ENCODE results near the gene DIS3L2.

- TF ChIP-seq POLR2AphosphoS5 (IDR thresholded peaks at IDR 0.05; ENCODE audit: borderline replicate concordance, low read depth, low read length), result no peak
- TF ChIP-seq EZH2 (IDR thresholded peaks at IDR 0.05), result no peak
- no peak for TF ChIP-seq FOXP2 (optimal IDR thresholded peaks at IDR 0.05; ENCODE audit: control extremely low read depth, extremely low read length, insufficient read depth)
Measured at GRCh38 chr2:231917280-231918066, 44.0 kb upstream of the DIS3L2 start.
